HG02678 (cell line): Measurements from ENCODE around the gene TFAM.

Experiments used
- ATAC-seq: cut with Tn5 transposase; IDR thresholded peaks from one replicate; pipeline ENCODE4 v1.9.1; 2021; ENCODE audit warnings: mild to moderate bottlenecking, moderate library complexity; ENCODE audit not compliant: unreplicated experiment

TFAM gene

DNA sequence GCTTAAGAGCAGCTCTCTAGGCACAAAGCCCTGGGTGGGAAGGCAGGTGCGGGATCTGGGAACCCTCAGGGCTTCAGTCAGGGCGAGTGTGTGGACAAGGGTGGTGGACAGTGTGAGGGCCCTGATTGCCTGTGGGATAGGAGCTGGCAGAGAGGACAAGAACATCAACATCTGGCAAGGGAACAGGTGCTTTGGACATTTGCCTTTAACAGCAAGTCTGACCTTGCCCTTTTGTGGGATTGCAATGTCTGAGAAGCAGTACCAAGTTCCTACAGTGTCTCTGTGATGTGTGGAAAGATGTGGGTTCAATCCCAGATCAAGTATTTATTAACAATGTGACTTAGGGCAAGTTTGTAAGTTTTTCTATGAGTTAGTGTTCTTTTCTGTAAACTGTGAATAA is 46.7 kb downstream of the TFAM start:
- no peak for ATAC-seq

- no peak for ATAC-seq
Observed at GRCh38 chr10:58433066-58433465, 47.9 kb downstream of the TFAM start.

DNA sequence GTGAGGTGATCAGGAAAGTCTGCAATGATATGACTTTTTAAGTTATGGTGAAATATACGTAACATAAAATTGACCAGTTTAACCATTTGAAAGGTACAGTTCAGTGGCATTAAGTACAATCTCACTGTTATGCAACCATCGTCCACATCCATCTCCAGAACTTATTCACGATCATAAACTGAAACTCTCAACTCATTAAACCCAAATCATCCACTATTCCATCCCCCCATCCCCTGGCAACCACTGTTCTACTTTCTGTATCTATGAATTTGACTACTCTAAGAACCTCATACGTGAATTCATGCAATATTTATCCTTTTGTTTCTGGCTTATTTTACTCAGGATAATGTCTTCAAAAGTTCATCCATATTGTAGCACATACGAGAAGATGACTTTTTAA is 48.4 kb downstream of the TFAM start:
- ATAC-seq = no peak

- no peak for ATAC-seq
Observed at GRCh38 chr10:58435297-58435985, 50.2 kb downstream of the TFAM start.

DNA sequence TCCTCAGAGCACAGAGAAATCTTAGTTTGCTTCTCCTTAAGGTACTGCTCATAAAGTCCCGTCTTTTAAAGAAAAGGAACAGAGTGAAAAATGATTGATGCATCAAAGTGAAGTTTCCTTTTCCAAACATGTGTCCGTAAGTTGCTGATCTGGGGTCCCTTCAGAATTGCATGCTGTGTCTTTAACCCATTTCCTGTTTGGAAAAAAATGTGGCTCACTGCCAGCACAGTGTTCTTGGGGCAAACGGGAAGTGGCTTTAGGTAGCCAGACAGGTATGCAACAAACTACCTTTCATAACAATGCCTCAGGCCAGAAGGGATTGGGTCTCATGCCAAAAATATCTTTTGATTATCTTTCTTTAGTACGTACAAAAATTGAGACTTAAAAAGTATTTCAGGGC is 50.9 kb downstream of the TFAM start:
- no peak for ATAC-seq

- ATAC-seq = no peak
Observed at GRCh38 chr10:58438340-58438871, 53.2 kb downstream of the TFAM start.

GRCh38 chr10:58438986-58439385 is 53.8 kb downstream of the TFAM start:
- ATAC-seq = no peak

GRCh38 chr10:58439632-58440364 is 54.6 kb downstream of the TFAM start:
- ATAC-seq = no peak

- no peak for ATAC-seq
Observed at GRCh38 chr10:58440484-58440883, 55.3 kb downstream of the TFAM start.

- no peak for ATAC-seq
Observed at GRCh38 chr10:58444321-58444720, 59.1 kb downstream of the TFAM start.

DNA sequence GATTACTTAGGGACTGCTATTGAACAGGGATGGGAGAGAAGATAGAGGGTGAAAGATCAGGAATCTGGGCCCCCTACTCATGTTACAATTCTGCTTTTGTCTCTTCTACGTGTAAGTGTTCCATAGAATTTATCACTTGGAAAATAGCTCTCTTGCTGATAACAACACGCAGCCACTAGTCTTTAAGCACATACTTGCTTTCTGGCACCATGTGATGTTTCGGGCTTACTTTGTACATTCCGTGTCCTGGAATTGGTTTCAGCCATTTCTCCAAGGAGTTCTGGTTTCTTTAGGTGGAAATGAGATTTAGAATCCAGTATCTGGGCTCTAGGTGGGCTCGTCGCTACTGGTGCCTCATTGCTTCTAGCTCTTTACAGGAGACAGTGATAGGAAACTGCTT is 59.7 kb downstream of the TFAM start:
- no peak for ATAC-seq

- no peak for ATAC-seq
Observed at GRCh38 chr10:58448121-58448935, 63.1 kb downstream of the TFAM start.
